ENCODE measurements around the gene LMOD3.

Gene LMOD3

GRCh38 chr3:69122403-69122802 is at the start of gene LMOD3:
TSS of gene LMOD3 (minus strand) at chr3:69122595. CDS start at chr3:69122386, 209 bp downstream.
- no peak for DNase-seq (ENCODE audit: low read depth in 2 of 2)

GRCh38 chr3:69172058-69172457 is 49.7 kb upstream of the LMOD3 start:
- no peak for DNase-seq (ENCODE audit: low read depth in 2 of 2)

GRCh38 chr3:69166446-69166845 is 44.1 kb upstream of the LMOD3 start:
- DNase-seq (ENCODE audit: low read depth in 2 of 2): no peak

- no peak for DNase-seq (ENCODE audit: low read depth in 2 of 2)
Observed at GRCh38 chr3:69165744-69166143, 43.3 kb upstream of the LMOD3 start.

GRCh38 chr3:69164296-69164695 is 41.9 kb upstream of the LMOD3 start:
- DNase-seq (ENCODE audit: low read depth in 2 of 2): no peak

GRCh38 chr3:69162308-69162980 is 40.0 kb upstream of the LMOD3 start:
- DNase-seq (ENCODE audit: low read depth in 2 of 2): no peak

GRCh38 chr3:69161587-69162307 is 39.4 kb upstream of the LMOD3 start:
- DNase-seq (ENCODE audit: low read depth in 2 of 2): peak; percentile 10 to 11

- no peak for DNase-seq (ENCODE audit: low read depth in 2 of 2)
Observed at GRCh38 chr3:69160525-69160924, 38.1 kb upstream of the LMOD3 start.

- DNase-seq (ENCODE audit: low read depth in 2 of 2): no peak
Observed at GRCh38 chr3:69160107-69160506, 37.7 kb upstream of the LMOD3 start.

- no peak for DNase-seq (ENCODE audit: low read depth in 2 of 2)
Observed at GRCh38 chr3:69149586-69149985, 27.2 kb upstream of the LMOD3 start.

GRCh38 chr3:69145688-69146087 is 23.3 kb upstream of the LMOD3 start:
- no peak for DNase-seq (ENCODE audit: low read depth in 2 of 2)

- no peak for DNase-seq (ENCODE audit: low read depth in 2 of 2)
Observed at GRCh38 chr3:69144631-69145245, 22.3 kb upstream of the LMOD3 start.

GRCh38 chr3:69143612-69144011 is 21.2 kb upstream of the LMOD3 start:
- DNase-seq (ENCODE audit: low read depth in 2 of 2): peak; percentile 6 to 17

GRCh38 chr3:69142797-69143454 is 20.5 kb upstream of the LMOD3 start:
- DNase-seq (ENCODE audit: low read depth in 2 of 2): no peak

- DNase-seq (ENCODE audit: low read depth in 2 of 2): no peak
Observed at GRCh38 chr3:69142090-69142489, 19.7 kb upstream of the LMOD3 start.

- no peak for DNase-seq (ENCODE audit: low read depth in 2 of 2)
Observed at GRCh38 chr3:69141313-69141712, 18.9 kb upstream of the LMOD3 start.

- DNase-seq (ENCODE audit: low read depth in 2 of 2): no peak
Observed at GRCh38 chr3:69137412-69137811, 15.0 kb upstream of the LMOD3 start.

- no peak for DNase-seq (ENCODE audit: low read depth in 2 of 2)
Observed at GRCh38 chr3:69137005-69137404, 14.6 kb upstream of the LMOD3 start.

GRCh38 chr3:69130689-69131088 is 8.3 kb upstream of the LMOD3 start:
- DNase-seq (ENCODE audit: low read depth in 2 of 2): no peak

- peak; percentile 15 to 19 for DNase-seq (ENCODE audit: low read depth in 2 of 2)
Observed at GRCh38 chr3:69129531-69129930, 7.1 kb upstream of the LMOD3 start.

GRCh38 chr3:69128509-69128908 is 6.1 kb upstream of the LMOD3 start:
- no peak for DNase-seq (ENCODE audit: low read depth in 2 of 2)

GRCh38 chr3:69126999-69127398 is 4.6 kb upstream of the LMOD3 start:
- no peak for DNase-seq (ENCODE audit: low read depth in 2 of 2)

Measured in fibroblast of skin of left biceps (primary cell).